Right lobe of liver (tissue), 4 donors: ENCODE measurements around the gene VWA5B2.

ENCODE experiments used
- POLR2A ChIP-seq: fragments of 450-650 bp; IDR thresholded peaks from one replicate; pipeline ENCODE4 v1.6.1; 2017; ENCODE audit warnings: antibody characterized with exemption, mild to moderate bottlenecking
- TF ChIP-seq, protein P1 (sequence below), 4 donors: fragments of 200-600 bp in 3 of 4; fragments of 450-650 bp in 1 of 4; IDR thresholded peaks; one replicate each; pipeline versions ENCODE4 v1.5.1 to v1.8.0; 2016 to 2022; ENCODE audit warnings: antibody characterized with exemption in 4 of 4, mild to moderate bottlenecking in 2 of 4
- donor health status: DM: no; HTN: no; CAD: no.
- donor health status: DM: no; HTN: no; CAD: no.
- donor health status: DM: no; HTN: yes; CAD: no.

DNA sequence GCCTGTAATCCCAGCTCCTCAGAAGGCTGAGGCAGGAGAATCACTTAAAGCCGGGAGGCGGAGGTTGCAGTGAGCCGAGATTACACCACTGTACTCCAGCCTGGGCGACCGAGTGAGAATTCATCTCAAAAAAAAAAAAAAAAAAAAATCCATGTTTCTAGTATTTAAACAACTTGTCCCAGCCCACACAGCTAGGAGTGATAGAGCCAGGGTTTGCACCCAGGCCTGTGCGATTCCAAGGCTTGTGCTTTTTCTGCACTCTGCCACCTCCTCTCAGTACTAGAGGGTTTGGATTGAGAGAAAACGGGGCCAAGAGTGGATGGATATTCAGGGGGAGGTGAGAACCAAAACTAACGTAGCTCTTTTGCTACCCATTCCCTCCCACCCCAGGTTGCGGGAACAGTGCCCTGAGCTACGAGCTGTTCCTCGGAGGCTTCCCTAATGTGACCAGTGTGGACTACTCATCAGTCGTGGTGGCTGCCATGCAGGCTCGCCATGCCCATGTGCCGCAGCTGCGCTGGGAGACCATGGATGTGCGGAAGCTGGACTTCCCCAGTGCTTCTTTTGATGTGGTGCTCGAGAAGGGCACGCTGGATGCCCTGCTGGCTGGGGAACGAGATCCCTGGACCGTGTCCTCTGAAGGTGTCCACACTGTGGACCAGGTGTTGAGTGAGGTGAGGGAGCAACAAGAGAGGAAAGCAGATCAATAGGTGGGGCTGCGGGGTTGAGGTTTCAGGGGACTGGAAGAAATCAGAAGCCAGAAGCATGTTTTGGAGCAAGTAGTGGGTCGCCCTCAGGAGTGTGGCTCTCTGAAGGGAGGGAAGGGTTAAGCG lies 27.9 kb downstream of the VWA5B2 start:
- TF ChIP-seq, protein P1, sequence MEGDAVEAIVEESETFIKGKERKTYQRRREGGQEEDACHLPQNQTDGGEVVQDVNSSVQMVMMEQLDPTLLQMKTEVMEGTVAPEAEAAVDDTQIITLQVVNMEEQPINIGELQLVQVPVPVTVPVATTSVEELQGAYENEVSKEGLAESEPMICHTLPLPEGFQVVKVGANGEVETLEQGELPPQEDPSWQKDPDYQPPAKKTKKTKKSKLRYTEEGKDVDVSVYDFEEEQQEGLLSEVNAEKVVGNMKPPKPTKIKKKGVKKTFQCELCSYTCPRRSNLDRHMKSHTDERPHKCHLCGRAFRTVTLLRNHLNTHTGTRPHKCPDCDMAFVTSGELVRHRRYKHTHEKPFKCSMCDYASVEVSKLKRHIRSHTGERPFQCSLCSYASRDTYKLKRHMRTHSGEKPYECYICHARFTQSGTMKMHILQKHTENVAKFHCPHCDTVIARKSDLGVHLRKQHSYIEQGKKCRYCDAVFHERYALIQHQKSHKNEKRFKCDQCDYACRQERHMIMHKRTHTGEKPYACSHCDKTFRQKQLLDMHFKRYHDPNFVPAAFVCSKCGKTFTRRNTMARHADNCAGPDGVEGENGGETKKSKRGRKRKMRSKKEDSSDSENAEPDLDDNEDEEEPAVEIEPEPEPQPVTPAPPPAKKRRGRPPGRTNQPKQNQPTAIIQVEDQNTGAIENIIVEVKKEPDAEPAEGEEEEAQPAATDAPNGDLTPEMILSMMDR (IDR thresholded peaks at IDR 0.05): no peak
- no peak for TF ChIP-seq POLR2A
